GM21717 (cell line): ENCODE data around the gene EDN3.

Experiments used
- ATAC-seq: cut with Tn5 transposase; IDR thresholded peaks from one replicate; pipeline ENCODE4 v1.9.1; 2021; ENCODE audit warnings: mild to moderate bottlenecking, moderate library complexity; ENCODE audit not compliant: unreplicated experiment

EDN3 gene

GRCh38 chr20:59360934-59361333 is 60.5 kb downstream of the EDN3 start:
- no peak for ATAC-seq

- no peak for ATAC-seq
Observed at GRCh38 chr20:59361411-59361810, 61.0 kb downstream of the EDN3 start.

- ATAC-seq: no peak
Observed at GRCh38 chr20:59363101-59363500, 62.7 kb downstream of the EDN3 start.

- no peak for ATAC-seq
Observed at GRCh38 chr20:59364611-59365010, 64.2 kb downstream of the EDN3 start.

GRCh38 chr20:59365611-59366285 is 65.3 kb downstream of the EDN3 start:
- ATAC-seq: no peak

GRCh38 chr20:59371431-59371830 is 71.0 kb downstream of the EDN3 start:
- ATAC-seq: no peak

DNA sequence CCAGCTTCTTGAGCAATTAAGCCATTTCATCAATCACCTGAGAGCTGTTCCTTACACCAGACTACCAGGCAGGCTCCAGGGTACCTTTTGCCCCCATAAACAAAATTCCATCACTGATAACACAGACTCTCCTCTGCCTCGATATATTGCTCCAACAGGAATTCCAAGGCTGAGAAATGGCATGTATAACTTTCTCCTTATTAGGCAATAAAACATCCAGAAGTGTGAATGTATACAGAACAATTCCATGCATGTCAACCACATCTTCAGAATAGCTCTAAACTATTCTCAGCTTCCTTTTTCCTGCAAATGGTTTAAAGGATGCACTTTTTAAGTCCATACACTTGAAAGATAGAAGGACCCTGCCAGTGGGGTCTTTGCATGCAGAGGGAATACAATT is 73.8 kb downstream of the EDN3 start:
- ATAC-seq: no peak

GRCh38 chr20:59375541-59375940 is 75.1 kb downstream of the EDN3 start:
- no peak for ATAC-seq
